Naive thymus-derived CD8-positive, alpha-beta T cell (primary cell): ENCODE data around the gene KLHL15. TPM values are rescaled to one million over a fixed set of nuclear protein-coding genes. Genes with fewer than 3 reads are reported as not detected.
A peak's percentile ranks its signal among the peaks of the same experiment; 100 is the strongest.
"Not testable (repeated sequence)": the region's sequence is repeated elsewhere in the genome, so short reads cannot be mapped to it uniquely, and the experiment has no call there.

Experiments used
- ATAC-seq, 2 donors: fragments of 150-1000 bp; cut with Tn5 transposase in 1 of 2; sonication (Bioruptor Pico), chemical (Tn5 transposase) in 1 of 2; 1 replicate in 1 of 2; 2 replicates in 1 of 2; pipeline ENCODE4 v1.10.0; 2021; ENCODE audit warnings: mild to moderate bottlenecking in 2 of 2, moderate library complexity in 2 of 2
- POLR2A ChIA-PET: fragments of 350-600 bp; sonication (Branson Sonifier 250); formaldehyde crosslinking; loops from one replicate; lab custom pipeline; 2021; ENCODE audit warnings: antibody characterized with exemption; lab: Charles Lee
- DNase-seq, 10 donors: peaks; one replicate each; pipeline versions ENCODE4 v3.0.0 to v3.0.0-alpha.2; 2020 to 2022
- H3K27ac Mint-ChIP-seq, 10 donors: one replicate each; pipeline ENCODE4 v1.8.0; 2020 to 2022; ENCODE audit warnings: mild to moderate bottlenecking in 10 of 10, mixed read lengths in 10 of 10, moderate library complexity in 4 of 10, inconsistent platforms in 1 of 10
- H3K27me3 Mint-ChIP-seq, 5 donors: one replicate each; pipeline ENCODE4 v1.8.0; 2021 to 2022; ENCODE audit warnings: mixed read lengths in 5 of 5
- H3K36me3 Mint-ChIP-seq, 3 donors: one replicate each; pipeline ENCODE4 v1.8.0; 2020 to 2022; ENCODE audit warnings: mixed read lengths in 3 of 3, mild to moderate bottlenecking in 2 of 3, inconsistent platforms in 1 of 3
- H3K4me1 Mint-ChIP-seq, 4 donors: one replicate each; pipeline ENCODE4 v1.8.0; 2021 to 2022; ENCODE audit warnings: mixed read lengths in 4 of 4
- H3K4me3 Mint-ChIP-seq, 10 donors: one replicate each; pipeline ENCODE4 v1.8.0; 2020 to 2022; ENCODE audit warnings: mild to moderate bottlenecking in 10 of 10, mixed read lengths in 10 of 10, moderate library complexity in 6 of 10, inconsistent platforms in 1 of 10
- H3K9me3 Mint-ChIP-seq, 9 donors: one replicate each; pipeline ENCODE4 v1.8.0; 2020 to 2022; ENCODE audit warnings: mixed read lengths in 9 of 9, mild to moderate bottlenecking in 3 of 9, inconsistent platforms in 1 of 9, moderate library complexity in 1 of 9
- polyA plus RNA-seq, 3 donors: library from polyadenylated mRNA; unstranded; fragments of 300-500 nt; fragmentation: Illumina TruSeq; gene quantifications; one replicate each; pipeline ENCODE4 v1.2.3, GENCODE V29; 2021
- total RNA-seq, 8 experiments: library from RNA in 2 of 8; stranded (reverse) in 2 of 8; gene quantifications; one replicate each; pipeline ENCODE4 v1.2.3 and lab custom pipeline; 2021 to 2026

Gene KLHL15
- total and polyA plus RNA-seq, 5 experiments from 2014 or later: 1.8 to 8.9 (median 2.7) TPM

- POLR2A ChIA-PET: interaction anchor here (0.7 kb wide), 1 partner anchor 200 kb away, joined by 4 read pairs; no protein-coding TSS in a partner anchor
- no peak overlapping the region for H3K27ac Mint-ChIP-seq
- H3K9me3 Mint-ChIP-seq: no peaks in the 10 kb centered on the region
- H3K36me3 Mint-ChIP-seq: peaks cover 0 to 21% (median 3%) of the 10 kb centered on the region in 3 donors
- no peak overlapping the region for H3K4me3 Mint-ChIP-seq
- H3K4me1 Mint-ChIP-seq: peaks cover 0 to 7% (median 1%) of the 10 kb centered on the region in 4 donors
- DNase-seq (no peak), ATAC-seq (no peak)
- H3K27me3 Mint-ChIP-seq: no peaks in the 10 kb centered on the region
Measured at GRCh38 chrX:23981222-23981621, 45.8 kb downstream of the KLHL15 start.

DNA sequence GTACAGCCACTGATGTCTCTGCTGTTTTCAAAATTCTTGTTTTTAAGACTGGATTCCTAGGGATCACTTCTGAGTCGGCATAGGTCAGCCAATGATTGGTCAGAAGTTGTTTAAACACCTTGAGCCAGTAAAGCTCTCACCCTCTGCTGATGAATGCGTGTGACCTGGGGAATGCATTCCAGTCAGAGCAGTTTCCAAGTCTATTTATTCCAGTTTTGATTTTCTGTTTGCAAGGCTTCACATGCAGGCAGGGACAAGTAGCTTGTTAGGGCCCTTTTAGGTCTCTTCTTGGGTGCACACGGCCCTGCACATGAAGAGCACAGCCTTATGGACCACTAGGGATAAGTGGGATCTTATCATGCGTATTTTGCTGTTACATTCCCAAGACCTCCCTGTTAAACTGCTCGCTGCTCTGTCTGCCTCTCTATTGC, 47.0 kb downstream of the KLHL15 start:
- H3K4me1 Mint-ChIP-seq: peaks cover 0 to 7% (median 1%) of the 10 kb centered on the region in 4 donors
- peak overlapping the region in 1 of 10 donors; percentile 33 for H3K27ac Mint-ChIP-seq
- H3K36me3 Mint-ChIP-seq: peaks cover 0 to 18% (median 3%) of the 10 kb centered on the region in 3 donors

GRCh38 chrX:23978491-23978890, 48.5 kb downstream of the KLHL15 start:
- Mint-ChIP-seq H3K36me3 (peaks cover 0 to 11% (median 3%) of the 10 kb centered on the region in 3 donors), H3K27ac (no peak overlapping the region), H3K9me3 (no peaks in the 10 kb centered on the region), H3K4me1 (peaks cover 0 to 7% (median 1%) of the 10 kb centered on the region in 4 donors), H3K4me3 (no peak overlapping the region), H3K27me3 (no peaks in the 10 kb centered on the region)
- ATAC-seq (no peak), DNase-seq (no peak)
- POLR2A ChIA-PET: no interaction called here

More for the DNA sequence above, 47.0 kb downstream of the KLHL15 start:
- POLR2A ChIA-PET: no interaction called here
- ATAC-seq (no peak), DNase-seq (no peak)
- H3K27me3 Mint-ChIP-seq: no peaks in the 10 kb centered on the region
- no peaks in the 10 kb centered on the region for H3K9me3 Mint-ChIP-seq
- no peak overlapping the region for H3K4me3 Mint-ChIP-seq

- H3K27ac Mint-ChIP-seq, H3K9me3 Mint-ChIP-seq, H3K27me3 Mint-ChIP-seq, H3K4me1 Mint-ChIP-seq, H3K36me3 Mint-ChIP-seq, DNase-seq, ATAC-seq, H3K4me3 Mint-ChIP-seq, POLR2A ChIA-PET: not testable (repeated sequence)
Measured at GRCh38 chrX:23965630-23966029, 61.4 kb downstream of the KLHL15 start.

- H3K4me3 Mint-ChIP-seq: no peak overlapping the region
- no peaks in the 10 kb centered on the region for H3K27me3 Mint-ChIP-seq
- no peaks in the 10 kb centered on the region for H3K9me3 Mint-ChIP-seq
- peak overlapping the region in 1 of 10 donors; percentile 32 for H3K27ac Mint-ChIP-seq
- DNase-seq (no peak), ATAC-seq (no peak)
- H3K36me3 Mint-ChIP-seq: no peaks in the 10 kb centered on the region
- POLR2A ChIA-PET: no interaction called here
- peaks cover 4 to 12% (median 9%) of the 10 kb centered on the region in 4 donors for H3K4me1 Mint-ChIP-seq
Measured at GRCh38 chrX:23964191-23964590, 62.8 kb downstream of the KLHL15 start.

GRCh38 chrX:23959781-23960180, 67.2 kb downstream of the KLHL15 start:
- Mint-ChIP-seq H3K4me3 (peak overlapping the region in 9 of 10 donors; percentile 22 to 61 (median 36)), H3K27me3 (no peaks in the 10 kb centered on the region), H3K4me1 (peaks cover 4 to 16% (median 13%) of the 10 kb centered on the region in 4 donors), H3K9me3 (no peaks in the 10 kb centered on the region), H3K27ac (peak overlapping the region; percentile 43 to 94 (median 81)), H3K36me3 (no peaks in the 10 kb centered on the region)
- DNase-seq: peak in 7 of 10 donors; percentile 13 to 62 (median 19)
- POLR2A ChIA-PET: interaction anchor here (0.7 kb wide), 1 partner anchor 631 kb away, joined by 3 read pairs; no protein-coding TSS in a partner anchor
- ATAC-seq: peak; percentile 86 to 98

DNA sequence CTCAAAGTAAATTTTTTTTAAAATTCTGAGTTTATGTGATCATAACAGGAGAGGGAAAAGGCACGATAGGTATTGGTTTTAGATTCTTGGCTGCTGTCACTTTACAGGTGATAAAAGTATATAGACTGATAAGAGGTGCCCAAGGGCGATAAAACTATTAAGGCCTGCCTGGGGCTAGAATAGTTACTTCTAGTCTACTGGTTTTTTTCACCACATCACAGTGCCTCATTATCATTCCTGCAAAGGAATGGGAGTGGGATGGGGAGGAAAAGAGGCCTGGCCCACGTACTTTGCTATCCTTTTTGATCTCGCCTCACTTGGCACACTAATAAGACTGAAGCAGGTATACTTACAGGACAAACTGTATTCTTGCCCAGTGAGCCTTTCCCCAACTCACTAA, 72.6 kb downstream of the KLHL15 start:
- no peak overlapping the region for H3K4me3 Mint-ChIP-seq

GRCh38 chrX:23953908-23954269, 73.1 kb downstream of the KLHL15 start:
- POLR2A ChIA-PET: interaction anchor here (1.0 to 3.5 kb wide), 6 partner anchors 14 to 211 kb away, joined by 3 to 15 read pairs (median 8); partner anchors contain the start of genes ACOT9, APOO, CXorf58 and KLHL15
- no peaks in the 10 kb centered on the region for H3K36me3 Mint-ChIP-seq
- no peaks in the 10 kb centered on the region for H3K27me3 Mint-ChIP-seq
- no peaks in the 10 kb centered on the region for H3K9me3 Mint-ChIP-seq
- peak; percentile 29 to 53 for ATAC-seq
- H3K4me3 Mint-ChIP-seq: peak overlapping the region; percentile 81 to 92 (median 87)
- peak in 3 of 10 donors; percentile 1 to 26 (median 10) for DNase-seq
- H3K4me1 Mint-ChIP-seq: peaks cover 3 to 34% (median 22%) of the 10 kb centered on the region in 4 donors
- peak overlapping the region; percentile 86 to 98 (median 92) for H3K27ac Mint-ChIP-seq

More for the DNA sequence above, 72.6 kb downstream of the KLHL15 start:
- Mint-ChIP-seq H3K27ac (peak overlapping the region; percentile 31 to 98 (median 88)), H3K9me3 (no peaks in the 10 kb centered on the region), H3K27me3 (no peaks in the 10 kb centered on the region), H3K4me1 (peaks cover 5 to 35% (median 24%) of the 10 kb centered on the region in 4 donors), H3K36me3 (no peaks in the 10 kb centered on the region)
- POLR2A ChIA-PET: interaction anchor here (0.6 to 3.5 kb wide), 4 partner anchors 46 to 114 kb away, joined by 3 to 15 read pairs (median 10); partner anchors contain the start of genes APOO, CXorf58, EIF2S3 and KLHL15
- ATAC-seq (no peak), DNase-seq (no peak)

DNA sequence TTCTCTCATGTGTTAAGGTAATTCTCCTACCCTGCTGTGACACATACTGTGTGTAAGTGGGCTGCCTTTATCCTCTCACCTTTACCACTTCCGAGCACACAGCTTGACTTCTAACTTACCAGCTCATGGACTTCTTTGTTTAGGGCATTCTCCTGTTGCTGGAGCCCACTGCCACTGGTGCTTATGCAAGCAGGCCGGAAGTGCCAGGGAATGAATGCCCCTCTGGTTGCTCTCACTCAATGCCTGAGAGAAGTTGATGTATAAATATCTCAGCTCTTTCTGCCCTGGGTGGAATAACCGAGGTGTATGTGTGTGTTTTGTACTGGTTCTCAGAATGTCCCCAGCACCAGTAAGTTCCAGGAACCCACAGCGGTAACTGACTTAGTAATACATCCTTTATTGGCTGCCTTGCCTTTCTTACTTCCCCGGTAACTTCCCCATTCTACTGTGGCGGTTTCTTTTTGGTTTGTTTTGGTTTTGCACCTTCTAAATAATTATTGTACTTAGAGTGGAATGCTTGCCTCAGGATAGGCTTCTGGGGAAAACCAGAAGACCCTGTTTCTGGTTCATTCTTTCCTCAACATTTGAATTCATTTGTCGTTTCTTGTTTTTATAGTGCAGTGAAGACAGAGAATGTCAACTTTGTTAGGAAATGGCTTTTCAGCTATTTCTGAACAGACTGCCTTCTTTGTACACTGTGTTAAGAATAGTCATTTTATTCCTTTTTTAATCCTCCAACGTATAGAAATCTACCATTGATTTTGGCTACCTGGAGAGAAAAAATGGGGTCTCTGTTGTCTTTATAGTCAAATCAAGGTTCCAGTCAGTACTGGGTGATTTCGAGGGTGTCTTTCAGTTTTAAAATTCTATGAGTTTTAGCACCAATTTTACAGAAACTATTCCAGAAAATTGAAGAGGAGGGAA, 73.7 kb downstream of the KLHL15 start:
- H3K9me3 Mint-ChIP-seq: no peaks in the 10 kb centered on the region
- H3K27me3 Mint-ChIP-seq: no peaks in the 10 kb centered on the region
- H3K27ac Mint-ChIP-seq: peak overlapping the region; percentile 86 to 98 (median 92)

DNA sequence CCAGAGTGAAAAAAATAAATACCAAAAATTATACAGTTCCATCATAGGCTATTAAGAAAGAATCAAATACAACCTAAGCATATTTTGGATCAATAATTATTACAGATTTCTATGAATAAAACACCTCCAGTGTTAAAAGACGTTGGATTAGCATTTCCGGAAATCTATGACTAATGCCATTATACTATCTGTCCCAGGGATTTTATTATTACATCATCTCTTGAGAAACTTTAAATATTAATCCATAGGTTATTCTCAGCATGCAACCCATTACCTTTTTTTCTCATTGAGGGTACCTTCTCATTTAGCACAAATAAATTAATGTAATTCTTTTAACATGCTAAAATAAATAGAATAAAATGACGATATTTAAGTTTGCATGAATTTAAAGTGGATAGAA, 74.6 kb downstream of the KLHL15 start:
- Mint-ChIP-seq H3K4me3 (peak overlapping the region; percentile 41 to 92 (median 86)), H3K36me3 (peaks cover 0 to 7% (median 0%) of the 10 kb centered on the region in 3 donors), H3K27ac (peak overlapping the region in 5 of 10 donors; percentile 26 to 98 (median 91)), H3K4me1 (peaks cover 3 to 30% (median 20%) of the 10 kb centered on the region in 4 donors), H3K9me3 (no peaks in the 10 kb centered on the region), H3K27me3 (no peaks in the 10 kb centered on the region)
- no peak for DNase-seq
- POLR2A ChIA-PET: interaction anchor here (1.0 to 3.5 kb wide), 7 partner anchors 13 to 197 kb away, joined by 3 to 15 read pairs (median 4); partner anchors contain the start of genes APOO, CXorf58, EIF2S3 and KLHL15
- ATAC-seq: no peak

More for the DNA sequence above, 73.7 kb downstream of the KLHL15 start:
- H3K4me1 Mint-ChIP-seq: peaks cover 3 to 30% (median 20%) of the 10 kb centered on the region in 4 donors
- DNase-seq: peak; percentile 2 to 64 (median 21)
- POLR2A ChIA-PET: interaction anchor here (1.0 to 3.5 kb wide), 9 partner anchors 13 to 210 kb away, joined by 3 to 15 read pairs (median 4); partner anchors contain the start of genes ACOT9, APOO, CXorf58 and EIF2S3
- peaks cover 0 to 4% (median 0%) of the 10 kb centered on the region in 3 donors for H3K36me3 Mint-ChIP-seq
- ATAC-seq: peak; percentile 90 to 91
- peak overlapping the region; percentile 81 to 92 (median 87) for H3K4me3 Mint-ChIP-seq

DNA sequence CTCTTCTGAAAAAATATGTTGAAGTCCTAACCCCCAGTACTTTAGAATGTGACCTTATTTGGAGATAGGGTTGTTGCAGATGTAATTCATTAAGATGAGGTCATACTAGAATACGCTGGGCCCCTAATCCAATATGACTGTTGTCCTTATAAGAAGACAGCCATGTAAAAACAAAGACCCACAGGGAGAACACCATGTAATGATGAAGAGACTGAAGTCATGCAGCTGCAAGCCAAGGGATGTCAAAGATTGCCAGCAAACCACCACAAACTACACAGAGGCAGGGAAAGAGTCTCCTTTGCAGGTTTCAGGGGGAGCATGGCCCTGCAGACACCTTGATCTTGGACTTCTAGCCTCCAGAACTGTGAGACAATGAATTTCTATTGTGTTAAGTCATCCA, 81.8 kb downstream of the KLHL15 start:
- no peak overlapping the region for H3K4me3 Mint-ChIP-seq
- H3K9me3 Mint-ChIP-seq: no peaks in the 10 kb centered on the region
- H3K4me1 Mint-ChIP-seq: peaks cover 2 to 7% (median 3%) of the 10 kb centered on the region in 4 donors
- H3K27ac Mint-ChIP-seq: no peak overlapping the region
- ATAC-seq: no peak
- POLR2A ChIA-PET: no interaction called here
- peaks cover 0 to 39% (median 4%) of the 10 kb centered on the region in 3 donors for H3K36me3 Mint-ChIP-seq
- H3K27me3 Mint-ChIP-seq: no peaks in the 10 kb centered on the region
- DNase-seq: no peak

- H3K36me3 Mint-ChIP-seq: peaks cover 0 to 39% (median 4%) of the 10 kb centered on the region in 3 donors
- no peaks in the 10 kb centered on the region for H3K9me3 Mint-ChIP-seq
- DNase-seq (no peak), ATAC-seq (no peak)
- POLR2A ChIA-PET: no interaction called here
- H3K27me3 Mint-ChIP-seq: no peaks in the 10 kb centered on the region
- H3K4me1 Mint-ChIP-seq: peaks cover 0 to 3% (median 1%) of the 10 kb centered on the region in 4 donors
- peak overlapping the region in 1 of 10 donors; percentile 15 for H3K27ac Mint-ChIP-seq
- H3K4me3 Mint-ChIP-seq: no peak overlapping the region
Measured at GRCh38 chrX:23944234-23944633, 82.8 kb downstream of the KLHL15 start.
